H1 (cell line): Measurements from ENCODE around the gene RAB31. TPM values are rescaled to one million over a fixed set of nuclear protein-coding genes. Genes with fewer than 3 reads are reported as not detected.

Experiments
- CTCF ChIA-PET: fragments of 300-600 bp; sonication (Branson Sonifier 250); formaldehyde crosslinking; loops from one replicate; lab custom pipeline; 2021; ENCODE audit not compliant: partially characterized antibody; lab: Charles Lee
- POLR2A ChIA-PET: fragments of 300-600 bp; sonication (Branson Sonifier 250); formaldehyde crosslinking; loops from one replicate; lab custom pipeline; 2021; ENCODE audit warnings: inconsistent platforms; ENCODE audit not compliant: partially characterized antibody; lab: Charles Lee
- DNase-seq, 2 experiments: peaks; one replicate each; pipeline versions ENCODE4 v3.0.0 to v3.0.0-alpha.2; 2010 to 2022; ENCODE audit warnings: low spot score in 2 of 2, low read depth in 1 of 2, mixed read lengths in 1 of 2
- FAIRE-seq: peaks from 2 replicates; lab custom pipeline; 2011; peaks lifted over from hg19 to GRCh38; lab: Jason Lieb, UNC
- H2AFZ ChIP-seq: 2 replicates; pipeline ENCODE4 v1.8.1; 2012; ENCODE audit warnings: low read length, inconsistent platforms
- H2AK5ac ChIP-seq: 2 replicates; pipeline ENCODE4 v1.6.1; 2013; ENCODE audit warnings: low read depth, low read length
- H2BK120ac ChIP-seq: replicated peaks from 2 replicates; pipeline ENCODE3; 2013; ENCODE audit warnings: low read depth, low read length, inconsistent platforms
- H2BK12ac ChIP-seq: 2 replicates; pipeline ENCODE4 v1.6.1; 2013; ENCODE audit warnings: low read depth, low read length
- H2BK15ac ChIP-seq: 2 replicates; pipeline ENCODE4 v1.6.1; 2013; ENCODE audit warnings: low read length
- H2BK20ac ChIP-seq: 2 replicates; pipeline ENCODE4 v1.6.1; 2013; ENCODE audit warnings: low read length
- H2BK5ac ChIP-seq: 2 replicates; pipeline ENCODE4 v1.6.1; 2013; ENCODE audit warnings: low read depth, low read length
- H3K14ac ChIP-seq: 2 replicates; pipeline ENCODE4 v1.6.1; 2013; ENCODE audit warnings: inconsistent platforms; ENCODE audit not compliant: insufficient read length
- H3K18ac ChIP-seq: 2 replicates; pipeline ENCODE4 v1.6.1; 2013; ENCODE audit warnings: low read length; ENCODE audit errors: extremely low read depth
- H3K23ac ChIP-seq: 2 replicates; pipeline ENCODE4 v1.6.1; 2013; ENCODE audit warnings: inconsistent platforms; ENCODE audit not compliant: insufficient read length
- H3K23me2 ChIP-seq: 2 replicates; pipeline ENCODE4 v1.6.1; 2013; ENCODE audit warnings: low read depth, low read length
- H3K27ac ChIP-seq: 2 replicates; pipeline ENCODE4 v1.6.1; 2011; ENCODE audit warnings: low read depth, low read length, inconsistent platforms
- H3K27me3 ChIP-seq, 4 experiments: replicated peaks in 1 of 4; 1 replicate in 1 of 4; 2 replicates in 3 of 4; pipeline versions ENCODE4 v1.6.1 to v1.8.1; 2011 to 2013; ENCODE audit warnings: low read length in 3 of 4, mild to moderate bottlenecking in 3 of 4, inconsistent platforms in 2 of 4, mixed read lengths in 2 of 4, moderate library complexity in 1 of 4; ENCODE audit not compliant: control insufficient read depth in 3 of 4, insufficient read depth in 3 of 4; ENCODE audit errors: extremely low read depth in 1 of 4
- H3K36me3 ChIP-seq, 4 experiments: 2 replicates each; pipeline versions ENCODE4 v1.6.1 to v1.8.1; 2011 to 2013; ENCODE audit warnings: mild to moderate bottlenecking in 4 of 4, low read length in 3 of 4, moderate library complexity in 2 of 4, control low read depth in 1 of 4, inconsistent platforms in 1 of 4; ENCODE audit not compliant: insufficient read depth in 4 of 4, control insufficient read depth in 2 of 4
- H3K4ac ChIP-seq: replicated peaks from 2 replicates; pipeline ENCODE3; 2013; ENCODE audit warnings: low read length, low read depth, mixed read lengths, inconsistent platforms; ENCODE audit not compliant: insufficient read length
- H3K4me1 ChIP-seq, 4 experiments: replicated peaks in 1 of 4; 1 replicate in 1 of 4; 2 replicates in 3 of 4; pipeline versions ENCODE4 v1.6.1 to v1.8.1; 2011 to 2013; ENCODE audit warnings: low read length in 3 of 4, inconsistent platforms in 2 of 4, mixed read lengths in 1 of 4; ENCODE audit not compliant: insufficient read depth in 4 of 4, control insufficient read depth in 3 of 4
- H3K4me2 ChIP-seq, 2 experiments: 2 replicates each; pipeline versions ENCODE4 v1.6.1 to v1.8.1; 2011 to 2013; ENCODE audit warnings: low read depth in 2 of 2, low read length in 2 of 2, control low read depth in 1 of 2, inconsistent platforms in 1 of 2, mild to moderate bottlenecking in 1 of 2; ENCODE audit not compliant: insufficient read depth in 1 of 2
- H3K4me3 ChIP-seq, 4 experiments: fragments of 200-600, 300-600 bp in 1 of 4; sonication (generic), shearing (Covaris generic), sonication (Bioruptor Twin) in 1 of 4; 2 replicates each; pipeline versions ENCODE4 v1.5.1 to v1.8.1; 2011 to 2016; ENCODE audit warnings: low read length in 4 of 4, low read depth in 3 of 4, control low read depth in 2 of 4, inconsistent platforms in 2 of 4, mild to moderate bottlenecking in 2 of 4, mixed read lengths in 1 of 4, moderate library complexity in 1 of 4; ENCODE audit not compliant: insufficient read depth in 2 of 4; ENCODE audit errors: extremely low read depth in 1 of 4
- H3K56ac ChIP-seq: replicated peaks from 2 replicates; pipeline ENCODE3; 2013; ENCODE audit warnings: low read depth, mild to moderate bottlenecking, mixed read lengths, low read length, inconsistent platforms; ENCODE audit not compliant: insufficient read length
- H3K79me1 ChIP-seq: 2 replicates; pipeline ENCODE4 v1.6.1; 2013; ENCODE audit warnings: low read depth, low read length, control low read depth
- H3K79me2 ChIP-seq, 2 experiments: 2 replicates each; pipeline versions ENCODE4 v1.6.1 to v1.8.1; 2012 to 2013; ENCODE audit warnings: low read length in 2 of 2, mild to moderate bottlenecking in 2 of 2, inconsistent platforms in 1 of 2; ENCODE audit not compliant: insufficient read depth in 2 of 2, control insufficient read depth in 1 of 2
- H3K9ac ChIP-seq, 4 experiments: replicated peaks in 1 of 4; 1 replicate in 1 of 4; 2 replicates in 3 of 4; pipeline versions ENCODE4 v1.6.1 to v1.8.1; 2011 to 2013; ENCODE audit warnings: low read depth in 3 of 4, low read length in 3 of 4, control low read depth in 2 of 4, mild to moderate bottlenecking in 2 of 4, moderate library complexity in 2 of 4, inconsistent platforms in 1 of 4; ENCODE audit errors: extremely low read depth in 1 of 4
- H3K9me3 ChIP-seq, 2 experiments: 2 replicates each; pipeline versions ENCODE4 v1.6.1 to v1.8.1; 2012 to 2013; ENCODE audit warnings: mild to moderate bottlenecking in 2 of 2, moderate library complexity in 2 of 2, control low read depth in 1 of 2, inconsistent platforms in 1 of 2, low read depth in 1 of 2, low read length in 1 of 2, mixed read lengths in 1 of 2; ENCODE audit not compliant: insufficient read depth in 2 of 2
- H4K20me1 ChIP-seq, 2 experiments: replicated peaks in 1 of 2; 2 replicates each; pipeline versions ENCODE3 to v1.8.1; 2011 to 2013; ENCODE audit warnings: inconsistent platforms in 2 of 2, low read length in 2 of 2, mild to moderate bottlenecking in 1 of 2; ENCODE audit not compliant: insufficient read depth in 2 of 2, control insufficient read depth in 1 of 2
- H4K5ac ChIP-seq: 2 replicates; pipeline ENCODE4 v1.6.1; 2013; ENCODE audit warnings: low read length, low read depth, mixed read lengths, inconsistent platforms; ENCODE audit not compliant: insufficient read length
- H4K8ac ChIP-seq: 2 replicates; pipeline ENCODE4 v1.8.0; 2013; ENCODE audit warnings: mild to moderate bottlenecking, moderate library complexity, low read length, inconsistent platforms; ENCODE audit not compliant: insufficient read depth; ENCODE audit errors: extremely low read depth
- H4K91ac ChIP-seq: replicated peaks from 2 replicates; pipeline ENCODE3; 2013; ENCODE audit warnings: low read length, mixed read lengths, inconsistent platforms; ENCODE audit not compliant: insufficient read length
- CBX5 ChIP-seq: fragments of 300-800, 300-1000 bp; sonication (generic); IDR thresholded peaks from 2 replicates; pipeline ENCODE4 v1.7.1; 2016; ENCODE audit warnings: antibody characterized with exemption, low read length, low read depth
- CTBP2 ChIP-seq: IDR thresholded peaks from 2 replicates; pipeline ENCODE4 v1.7.0; 2011; ENCODE audit warnings: borderline replicate concordance, mild to moderate bottlenecking, moderate library complexity, mixed read lengths, low read length; ENCODE audit not compliant: insufficient read depth, insufficient read length
- EP300 ChIP-seq, 2 experiments: IDR thresholded peaks; 1 replicate in 1 of 2; 2 replicates in 1 of 2; pipeline ENCODE4 v1.6.1; 2011 to 2012; ENCODE audit warnings: low read depth in 2 of 2, low read length in 2 of 2, mild to moderate bottlenecking in 2 of 2, borderline replicate concordance in 1 of 2, inconsistent platforms in 1 of 2, moderate library complexity in 1 of 2
- GABPA ChIP-seq: IDR thresholded peaks from 2 replicates; pipeline ENCODE4 v1.6.1; 2011; ENCODE audit warnings: mild to moderate bottlenecking, low read length, moderate library complexity, borderline replicate concordance; ENCODE audit not compliant: insufficient read depth
- JUND ChIP-seq: IDR thresholded peaks from 2 replicates; pipeline ENCODE4 v1.6.1; 2011; ENCODE audit warnings: mild to moderate bottlenecking, improper control_type of control experiment, low read length
- KDM1A ChIP-seq: fragments of 200-600, 300-600 bp; sonication (generic); IDR thresholded peaks from 2 replicates; pipeline ENCODE4 v1.7.1; 2016; ENCODE audit warnings: mild to moderate bottlenecking, low read length, borderline replicate concordance
- MAFK ChIP-seq: IDR thresholded peaks from 2 replicates; pipeline ENCODE4 v1.6.1; 2012; ENCODE audit warnings: low read depth, mild to moderate bottlenecking, improper control_type of control experiment, low read length
- POU5F1 ChIP-seq: IDR thresholded peaks from 2 replicates; pipeline ENCODE4 v1.6.1; 2011; ENCODE audit warnings: low read depth, mild to moderate bottlenecking, low read length, moderate library complexity
- SP4 ChIP-seq: IDR thresholded peaks from 2 replicates; pipeline ENCODE4 v1.6.1; 2012; ENCODE audit warnings: low read length, inconsistent platforms
- YY1 ChIP-seq: IDR thresholded peaks from 2 replicates; pipeline ENCODE4 v1.6.1; 2011; ENCODE audit warnings: low read depth, mild to moderate bottlenecking, low read length
- WGBS, 2 experiments: shearing (Covaris generic) in 1 of 2; methylation state at CpG; one replicate each; pipeline versions ENCODE4 v1.1.6 to v1.1.7; 2013 to 2015; ENCODE audit warnings: low lambda C conversion rate in 2 of 2, mixed read lengths in 2 of 2, inconsistent platforms in 1 of 2, low coverage in 1 of 2, missing lambda C conversion rate in 1 of 2; ENCODE audit not compliant: insufficient replicate concordance in 2 of 2, insufficient coverage in 1 of 2, insufficient read length in 1 of 2; ENCODE audit errors: extremely low coverage in 1 of 2, missing lambda C conversion rate in 1 of 2; 5-methylcytosine and 5-hydroxymethylcytosine counted together
- polyA plus RNA-seq, 7 experiments: library from polyadenylated mRNA; depleted of rRNA in 3 of 7; stranded (reverse) in 5 of 7; unstranded in 2 of 7; fragments of >200 nt in 5 of 7; fragments of 200-250 nt in 2 of 7; gene quantifications; 1 replicate in 5 of 7; 2 replicates in 1 of 7; 4 replicates in 1 of 7; pipeline versions ENCODE4 v1.2.1 to v1.2.3, GENCODE V29; 2011 to 2013; ENCODE audit warnings: missing spikeins in 2 of 7, mixed read lengths in 2 of 7
- total RNA-seq: library from RNA; stranded (reverse); fragmentation: NEBNext Ultra II Directional; extraction: Animal tissue kit (Norgen Biotek cat#: 25700); gene quantifications from 2 replicates; pipeline ENCODE4 v1.2.1, GENCODE V29; 2021
- TF ChIP-seq, protein P1 (sequence below): IDR thresholded peaks from 2 replicates; pipeline ENCODE4 v1.6.1; 2012; ENCODE audit warnings: inconsistent platforms

The RAB31 gene
- total and polyA plus RNA-seq, 2 of the 8 experiments (the other 6 are each of a cell fraction or from before 2014, with no cell fraction given), result 15.2 to 40.9 TPM

DNA sequence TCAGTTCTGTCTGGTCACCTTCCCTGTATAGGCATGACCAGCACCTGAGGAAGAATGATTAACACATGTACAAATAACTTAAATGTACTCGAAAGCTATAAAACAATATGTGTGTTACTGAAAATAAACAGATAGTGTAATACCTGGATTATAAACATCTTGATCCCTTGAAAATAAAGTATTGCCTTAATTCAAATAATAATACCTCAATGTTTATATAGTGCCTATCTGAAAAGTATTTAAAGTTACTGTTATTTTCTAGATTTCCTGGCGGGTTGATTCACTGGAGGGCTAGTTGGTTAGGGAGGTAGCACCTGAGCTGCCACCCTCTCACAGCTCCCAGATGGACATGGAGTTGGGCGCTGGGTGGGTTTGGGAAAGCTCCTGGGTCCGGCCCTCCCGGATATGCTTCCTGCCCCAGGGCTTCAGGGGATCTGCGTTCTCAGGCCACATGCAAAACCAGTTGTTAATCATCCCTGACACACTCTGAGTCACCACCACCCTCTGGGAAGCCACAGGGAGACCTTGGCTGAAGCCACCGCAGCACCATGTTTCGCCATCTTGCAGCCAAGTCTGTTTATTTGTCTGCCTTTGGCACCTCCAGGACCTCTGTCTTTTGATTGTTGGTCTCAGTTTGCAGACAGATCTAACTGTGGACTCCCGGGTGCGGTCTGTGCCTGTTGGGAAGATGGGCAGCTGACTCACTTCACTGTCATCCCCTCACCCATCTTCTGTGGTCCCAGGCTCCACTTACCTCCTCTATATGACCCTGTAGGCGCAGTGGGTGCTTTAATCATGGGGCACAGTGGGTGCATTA lies 35.3 kb downstream of the RAB31 start:
- no peak overlapping the region for H3K14ac ChIP-seq
- no peak overlapping the region for H2AK5ac ChIP-seq
- no peak overlapping the region for H4K91ac ChIP-seq
- H3K27ac ChIP-seq, result peak overlapping the region; percentile 49; the same call in 1 of the 2 replicates
- no peaks in the 10 kb centered on the region for H3K79me1 ChIP-seq
- no peaks in the 10 kb centered on the region for H3K27me3 ChIP-seq
- ChIA-PET CTCF (interaction anchor here (0.6 to 0.8 kb wide), 2 partner anchors 28 to 39 kb away, joined by 3 read pairs; no protein-coding TSS in a partner anchor), POLR2A (interaction anchor here (1.3 kb wide), 1 partner anchor 12 kb away, joined by 3 read pairs; no protein-coding TSS in a partner anchor)
- DNase-seq (peak; percentile 44 to 49), FAIRE-seq (no peak)
- H3K23me2 ChIP-seq, result no peaks in the 10 kb centered on the region; the same call in 1 of the 2 replicates
- no peak overlapping the region for H2AFZ ChIP-seq
- H2BK15ac ChIP-seq, result 0 out of 2 replicates have a peak overlapping the region, but pooled peaks have one; percentile 13
- no peak overlapping the region for H4K5ac ChIP-seq
- H3K79me2 ChIP-seq, result no peaks in the 10 kb centered on the region
- H2BK12ac ChIP-seq, result peak overlapping the region; percentile 69; the same call in 1 of the 2 replicates
- H2BK5ac ChIP-seq, result peak overlapping the region; percentile 9; the same call in 1 of the 2 replicates
- H3K56ac ChIP-seq, result no peak overlapping the region
- H2BK20ac ChIP-seq, result no peak overlapping the region
- H4K8ac ChIP-seq, result no peak overlapping the region
- no peak overlapping the region for H2BK120ac ChIP-seq
- 84% methylated on average over 11 of the region's 11 CpGs; no CpG with 5 or more reads in 1 of the 2 experiments for WGBS, 2 experiments
- no peaks in the 10 kb centered on the region for H3K9me3 ChIP-seq
- H3K4me2 ChIP-seq, result peak overlapping the region in 1 of 2 experiments; percentile 15; a peak in 1 of 4 replicates
- H3K36me3 ChIP-seq, result no peaks in the 10 kb centered on the region
- peaks cover 12 to 30% (median 18%) of the 10 kb centered on the region in 4 experiments for H3K4me1 ChIP-seq
- H3K4me3 ChIP-seq, result no peak overlapping the region
- peak overlapping the region; percentile 24; the same call in 1 of the 2 replicates for H3K18ac ChIP-seq
- H4K20me1 ChIP-seq, result no peaks in the 10 kb centered on the region
- H3K23ac ChIP-seq, result no peak overlapping the region
- no peak overlapping the region for H3K9ac ChIP-seq
- H3K4ac ChIP-seq, result no peak overlapping the region
- TF ChIP-seq CBX5 (no peak), CTBP2 (no peak), JUND (peak; percentile 34; the same call in 1 of the 2 replicates), SP4 (no peak), GABPA (no peak), EP300 (IDR thresholded peaks at IDR 0.05; ENCODE audit: borderline replicate concordance in 1 of 2, low read depth in 2 of 2, low read length in 2 of 2) (no peak), YY1 (0 out of 2 replicates have a peak, but pooled peaks have one; percentile 34), KDM1A (no peak), POU5F1 (no peak), MAFK (no peak)
- TF ChIP-seq, protein P1, sequence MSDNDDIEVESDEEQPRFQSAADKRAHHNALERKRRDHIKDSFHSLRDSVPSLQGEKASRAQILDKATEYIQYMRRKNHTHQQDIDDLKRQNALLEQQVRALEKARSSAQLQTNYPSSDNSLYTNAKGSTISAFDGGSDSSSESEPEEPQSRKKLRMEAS, result no peak
